A549 (cell line): Measurements from ENCODE around the gene SPDYE1. TPM values are rescaled to one million over a fixed set of nuclear protein-coding genes. Genes with fewer than 3 reads are reported as not detected.

ENCODE experiments used
- ATAC-seq, 2 experiments: fragments of 200-7000 bp in 1 of 2; fragments of >200 bp in 1 of 2; cut with Nextera tagmentation in 1 of 2; cut with Tn5 transposase in 1 of 2; 3 replicates each; pipeline versions ENCODE4 v1.8.0 to v1.9.1; 2018 to 2020; ENCODE audit warnings: mild to moderate bottlenecking in 1 of 2, moderate library complexity in 1 of 2
- CTCF ChIA-PET: fragments of 300-600 bp; sonication (Branson Sonifier 250); formaldehyde crosslinking; extraction: SDS; loops from one replicate; lab custom pipeline; 2021; ENCODE audit warnings: antibody characterized with exemption, inconsistent platforms; lab: Yijun Ruan, JAX
- POLR2A ChIA-PET: fragments of 350-600 bp; formaldehyde crosslinking; extraction: SDS; loops from one replicate; lab custom pipeline; 2021; ENCODE audit warnings: antibody characterized with exemption, inconsistent platforms; lab: Yijun Ruan, JAX
- DNase-seq, 2 experiments: peaks; one replicate each; pipeline versions ENCODE4 v3.0.0 to v3.0.0-alpha.2; 2011 to 2016; ENCODE audit warnings: low read depth in 1 of 2, low spot score in 1 of 2
- FAIRE-seq: peaks from 2 replicates; lab custom pipeline; 2011; peaks lifted over from hg19 to GRCh38; lab: Jason Lieb, UNC
- H3K27ac ChIP-seq, 2 experiments: fragments of >200 bp; sonication (Bioruptor Twin); formaldehyde crosslinking; 3 replicates each; pipeline ENCODE4 v1.5.1; 2016 to 2017
- H3K4me1 ChIP-seq: fragments of >200 bp; sonication (Bioruptor Twin); formaldehyde crosslinking; 3 replicates; pipeline ENCODE4 v1.6.1; 2016
- H3K4me2 ChIP-seq: fragments of >200 bp; sonication (Bioruptor Twin); formaldehyde crosslinking; 3 replicates; pipeline ENCODE4 v1.6.1; 2016
- H3K4me3 ChIP-seq: fragments of >200 bp; sonication (Bioruptor Twin); formaldehyde crosslinking; 3 replicates; pipeline ENCODE4 v1.5.1; 2016
- H3K9me3 ChIP-seq: fragments of >200 bp; sonication (Bioruptor Twin); formaldehyde crosslinking; 3 replicates; pipeline ENCODE4 v1.6.1; 2016
- BHLHE40 ChIP-seq: IDR thresholded peaks from 2 replicates; pipeline ENCODE4 v1.6.1; 2012; ENCODE audit warnings: low read depth, low read length, inconsistent platforms
- CHD4 ChIP-seq: fragments of 200-600 bp; sonication (generic); IDR thresholded peaks from 2 replicates; pipeline ENCODE4 v1.6.1; 2016; ENCODE audit warnings: antibody characterized with exemption, mild to moderate bottlenecking, borderline replicate concordance
- EHF ChIP-seq: fragments of 250-450 bp; sonication (Bioruptor Pico); IDR thresholded peaks from 2 replicates; pipeline ENCODE4 v1.5.0; 2020; ENCODE audit warnings: mild to moderate bottlenecking
- EP300 ChIP-seq, 2 experiments: fragments of >200 bp; sonication (Bioruptor Twin); formaldehyde crosslinking; IDR thresholded peaks; 2 replicates in 1 of 2; 3 replicates in 1 of 2; pipeline ENCODE4 v1.6.1; 2016 to 2017
- FOSB ChIP-seq: fragments of 250-450 bp; sonication (Bioruptor Pico); IDR thresholded peaks from 2 replicates; pipeline ENCODE4 v1.5.0; 2020; ENCODE audit warnings: mild to moderate bottlenecking, moderate library complexity
- FOSL2 ChIP-seq, 2 experiments: fragments of 450-650 bp in 1 of 2; fragments of >200 bp in 1 of 2; sonication (Bioruptor Twin) in 1 of 2; formaldehyde crosslinking; IDR thresholded peaks; 2 replicates each; pipeline versions ENCODE4 v1.5.0 to v1.6.1; 2016 to 2020; ENCODE audit warnings: mild to moderate bottlenecking in 1 of 2, moderate library complexity in 1 of 2
- HDAC2 ChIP-seq: fragments of 200-600 bp; sonication (generic); IDR thresholded peaks from 2 replicates; pipeline ENCODE4 v1.6.1; 2016
- HOXB5 ChIP-seq: fragments of 250-450 bp; sonication (Bioruptor Pico); IDR thresholded peaks from 2 replicates; pipeline ENCODE4 v1.5.0; 2020; ENCODE audit warnings: mild to moderate bottlenecking, moderate library complexity
- JUN ChIP-seq, 2 experiments: fragments of >200 bp; sonication (Bioruptor Twin); formaldehyde crosslinking; IDR thresholded peaks; 2 replicates in 1 of 2; 3 replicates in 1 of 2; pipeline ENCODE4 v1.6.1; 2016 to 2017
- JUNB ChIP-seq: fragments of >200 bp; sonication (Bioruptor Twin); formaldehyde crosslinking; IDR thresholded peaks from 2 replicates; pipeline ENCODE4 v1.6.1; 2016
- KDM1A ChIP-seq: fragments of 200-600 bp; sonication (generic); IDR thresholded peaks from 2 replicates; pipeline ENCODE4 v1.6.1; 2016; ENCODE audit warnings: low read depth, mild to moderate bottlenecking
- KDM5A ChIP-seq: fragments of 200-600 bp; sonication (generic); IDR thresholded peaks from 2 replicates; pipeline ENCODE4 v1.6.1; 2016; ENCODE audit warnings: antibody characterized with exemption, mild to moderate bottlenecking
- MAFK ChIP-seq: fragments of 450-650 bp; IDR thresholded peaks from 2 replicates; pipeline ENCODE4 v1.6.1; 2014; ENCODE audit not compliant: partially characterized antibody
- MAZ ChIP-seq: fragments of 150-350 bp; IDR thresholded peaks from 2 replicates; pipeline ENCODE4 v1.6.1; 2014; ENCODE audit warnings: antibody characterized with exemption, low read depth, low read length, borderline replicate concordance
- NFE2L2 ChIP-seq: fragments of 150-350 bp; conservative IDR thresholded peaks from 2 replicates; pipeline ENCODE4 v1.6.1; 2014; ENCODE audit warnings: low read length
- NR3C1 ChIP-seq: fragments of >200 bp; sonication (Bioruptor Twin); formaldehyde crosslinking; IDR thresholded peaks from 3 replicates; pipeline ENCODE4 v1.6.1; 2017
- RAD21 ChIP-seq, 2 experiments: fragments of >200 bp in 1 of 2; sonication (Bioruptor Twin) in 1 of 2; formaldehyde crosslinking in 1 of 2; IDR thresholded peaks in 1 of 2; conservative IDR thresholded peaks in 1 of 2; 2 replicates in 1 of 2; 3 replicates in 1 of 2; pipeline ENCODE4 v1.6.1; 2012 to 2018; ENCODE audit warnings: inconsistent platforms in 1 of 2
- RNF2 ChIP-seq: fragments of 200-600 bp; sonication (generic); IDR thresholded peaks from 2 replicates; pipeline ENCODE4 v1.6.1; 2016; ENCODE audit warnings: low read depth, mild to moderate bottlenecking, antibody characterized with exemption, moderate library complexity, borderline replicate concordance
- SMC3 ChIP-seq: fragments of >200 bp; sonication (Bioruptor Twin); formaldehyde crosslinking; IDR thresholded peaks from 3 replicates; pipeline ENCODE4 v1.6.1; 2018; ENCODE audit warnings: inconsistent platforms
- ZSCAN20 ChIP-seq: fragments of 250-450 bp; sonication (Bioruptor Pico); IDR thresholded peaks from 2 replicates; pipeline ENCODE4 v1.8.0; 2022; ENCODE audit warnings: mild to moderate bottlenecking, moderate library complexity
- WGBS: methylation state at CpG from one replicate; pipeline ENCODE4 v1.1.6; 2017; ENCODE audit errors: missing lambda C conversion rate; 5-methylcytosine and 5-hydroxymethylcytosine counted together
- polyA plus RNA-seq, 4 experiments: library from polyadenylated mRNA; depleted of rRNA in 3 of 4; stranded (reverse); fragments of >200 nt; fragmentation: RNase III in 1 of 4; extraction: RNeasy Plus Mini Kit Qiagen cat#74134 plus additional on column Dnase treatment in 1 of 4; gene quantifications; 2 replicates in 3 of 4; 3 replicates in 1 of 4; pipeline ENCODE4 v1.2.3, GENCODE V29; 2011 to 2017
- TF ChIP-seq, protein P1 (sequence below): fragments of >200 bp; sonication (Bioruptor Twin); formaldehyde crosslinking; IDR thresholded peaks from 3 replicates; pipeline ENCODE4 v1.5.1; 2016
- TF ChIP-seq, protein P2 (sequence below): IDR thresholded peaks from 2 replicates; pipeline ENCODE4 v1.6.1; 2012
- TF ChIP-seq, protein P3 (sequence below): fragments of >200 bp; sonication (Bioruptor Twin); formaldehyde crosslinking; IDR thresholded peaks from 2 replicates; pipeline ENCODE4 v1.6.1; 2016
- TF ChIP-seq, protein P4 (sequence below): fragments of 250-450 bp; sonication (Bioruptor Pico); IDR thresholded peaks from 2 replicates; pipeline ENCODE4 v1.5.0; 2021; ENCODE audit warnings: mild to moderate bottlenecking, moderate library complexity, borderline replicate concordance
- TF ChIP-seq, protein P5 (sequence below): IDR thresholded peaks from 2 replicates; pipeline ENCODE4 v1.6.1; 2012; ENCODE audit warnings: low read depth, borderline replicate concordance

Gene SPDYE1
- polyA plus RNA-seq, 2 of the 4 experiments (the other 2 are of a cell fraction) = not detected

DNA sequence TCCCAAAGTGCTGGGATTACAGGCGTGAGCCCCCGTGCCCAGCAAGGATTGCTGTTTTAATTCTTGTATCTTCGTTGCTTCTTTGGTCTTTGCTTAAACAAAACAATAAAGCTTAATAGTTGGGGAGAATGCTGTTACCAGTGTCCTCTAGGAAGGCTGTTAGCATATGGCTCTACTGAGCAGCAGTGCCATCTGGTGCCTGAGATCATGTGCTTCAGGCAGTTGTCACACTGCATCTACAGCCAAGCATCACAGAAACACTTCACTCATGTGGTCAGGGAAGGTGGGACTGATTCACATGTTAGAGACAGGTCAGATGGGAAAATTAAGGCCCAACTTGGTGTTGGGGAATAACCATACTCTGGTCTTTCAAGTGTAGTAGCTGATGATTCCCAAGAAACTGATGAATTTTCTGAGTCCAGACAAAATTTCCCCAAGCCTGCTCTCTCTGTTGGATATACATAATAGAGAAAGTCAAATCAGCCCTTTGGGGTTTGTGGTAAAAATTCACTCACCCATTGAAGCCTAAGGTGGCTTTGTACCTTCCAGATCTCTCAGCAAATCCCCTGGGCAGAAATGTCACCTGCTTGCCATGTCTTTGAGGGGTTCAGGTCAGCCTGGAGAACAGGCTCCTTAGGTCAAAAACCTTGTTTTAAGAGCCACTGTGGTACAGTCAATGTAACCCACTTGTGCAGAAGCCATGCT is 43.0 kb upstream of the SPDYE1 start:
- no peak overlapping the region for H3K4me3 ChIP-seq
- peak; percentile 53 to 65 for DNase-seq
- ChIA-PET CTCF (interaction anchor here (1.0 to 3.2 kb wide), 4 partner anchors 10 to 115 kb away, joined by 3 to 15 read pairs (median 3); no protein-coding TSS in a partner anchor), POLR2A (no interaction called here)
- no peak overlapping the region for H3K27ac ChIP-seq
- TF ChIP-seq, protein P1, sequence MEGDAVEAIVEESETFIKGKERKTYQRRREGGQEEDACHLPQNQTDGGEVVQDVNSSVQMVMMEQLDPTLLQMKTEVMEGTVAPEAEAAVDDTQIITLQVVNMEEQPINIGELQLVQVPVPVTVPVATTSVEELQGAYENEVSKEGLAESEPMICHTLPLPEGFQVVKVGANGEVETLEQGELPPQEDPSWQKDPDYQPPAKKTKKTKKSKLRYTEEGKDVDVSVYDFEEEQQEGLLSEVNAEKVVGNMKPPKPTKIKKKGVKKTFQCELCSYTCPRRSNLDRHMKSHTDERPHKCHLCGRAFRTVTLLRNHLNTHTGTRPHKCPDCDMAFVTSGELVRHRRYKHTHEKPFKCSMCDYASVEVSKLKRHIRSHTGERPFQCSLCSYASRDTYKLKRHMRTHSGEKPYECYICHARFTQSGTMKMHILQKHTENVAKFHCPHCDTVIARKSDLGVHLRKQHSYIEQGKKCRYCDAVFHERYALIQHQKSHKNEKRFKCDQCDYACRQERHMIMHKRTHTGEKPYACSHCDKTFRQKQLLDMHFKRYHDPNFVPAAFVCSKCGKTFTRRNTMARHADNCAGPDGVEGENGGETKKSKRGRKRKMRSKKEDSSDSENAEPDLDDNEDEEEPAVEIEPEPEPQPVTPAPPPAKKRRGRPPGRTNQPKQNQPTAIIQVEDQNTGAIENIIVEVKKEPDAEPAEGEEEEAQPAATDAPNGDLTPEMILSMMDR = peak; percentile 39
- TF ChIP-seq EP300 (IDR thresholded peaks at IDR 0.05) = no peak
- TF ChIP-seq, protein P2, sequence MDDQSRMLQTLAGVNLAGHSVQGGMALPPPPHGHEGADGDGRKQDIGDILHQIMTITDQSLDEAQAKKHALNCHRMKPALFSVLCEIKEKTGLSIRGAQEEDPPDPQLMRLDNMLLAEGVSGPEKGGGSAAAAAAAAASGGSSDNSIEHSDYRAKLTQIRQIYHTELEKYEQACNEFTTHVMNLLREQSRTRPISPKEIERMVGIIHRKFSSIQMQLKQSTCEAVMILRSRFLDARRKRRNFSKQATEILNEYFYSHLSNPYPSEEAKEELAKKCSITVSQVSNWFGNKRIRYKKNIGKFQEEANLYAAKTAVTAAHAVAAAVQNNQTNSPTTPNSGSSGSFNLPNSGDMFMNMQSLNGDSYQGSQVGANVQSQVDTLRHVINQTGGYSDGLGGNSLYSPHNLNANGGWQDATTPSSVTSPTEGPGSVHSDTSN = no peak
- TF ChIP-seq SMC3 = peak; percentile 43; the same call in 2 of the 3 replicates
- TF ChIP-seq MAZ = no peak
- peak; percentile 39 to 64; a peak in 2 of 5 replicates for TF ChIP-seq RAD21 (conservative IDR thresholded peaks at IDR 0.05 in 1 of 2, IDR thresholded peaks at IDR 0.05 in 1 of 2)
- no peak for TF ChIP-seq CHD4
- no peak for TF ChIP-seq ZSCAN20 (CRISPR knock-in tag)
- TF ChIP-seq JUNB = no peak
- no peak for TF ChIP-seq MAFK
- peak; percentile 96 to 97 for ATAC-seq
- H3K4me2 ChIP-seq = no peak overlapping the region
- WGBS = 56% methylated on average over 3 of the region's 3 CpGs
- no peaks in the 10 kb centered on the region for H3K9me3 ChIP-seq
- FAIRE-seq = no peak
- no peaks in the 10 kb centered on the region for H3K4me1 ChIP-seq

DNA sequence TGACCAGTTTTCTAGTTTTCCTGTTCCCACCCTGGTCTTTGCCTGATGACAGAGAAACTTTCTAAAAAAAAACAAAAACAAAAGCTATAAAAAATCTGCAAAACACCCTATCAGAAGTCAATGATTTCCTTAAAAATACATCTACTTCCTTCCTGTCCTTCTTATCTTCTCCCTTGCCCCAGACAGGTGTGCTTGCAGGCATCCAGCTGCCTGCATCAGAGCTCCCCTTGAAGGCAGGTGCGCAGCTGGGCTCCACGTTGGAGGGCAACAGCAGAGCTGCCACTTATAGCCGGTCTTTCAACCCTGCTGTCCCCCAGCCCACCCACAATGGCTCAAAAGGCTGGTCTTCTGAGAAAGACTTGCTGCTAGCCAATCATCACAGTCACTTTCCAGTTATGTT is 41.7 kb upstream of the SPDYE1 start:
- Histone ChIP-seq H3K4me2 (no peak overlapping the region), H3K4me1 (no peaks in the 10 kb centered on the region), H3K4me3 (no peak overlapping the region), H3K27ac (no peak overlapping the region), H3K9me3 (no peaks in the 10 kb centered on the region)
- ATAC-seq (no peak), DNase-seq (no peak), FAIRE-seq (no peak)
- ChIA-PET POLR2A (no interaction called here), CTCF (interaction anchor here (0.6 to 3.2 kb wide), 3 partner anchors 11 to 117 kb away, joined by 3 to 15 read pairs (median 4); no protein-coding TSS in a partner anchor)
- no peak for TF ChIP-seq KDM5A
- no peak for TF ChIP-seq EHF (CRISPR knock-in tag)
- no peak for TF ChIP-seq HOXB5 (CRISPR knock-in tag)
- no peak for TF ChIP-seq RNF2
- TF ChIP-seq, protein P2 = no peak
- TF ChIP-seq KDM1A = no peak
- no peak for TF ChIP-seq FOSB (CRISPR knock-in tag)
- no peak for TF ChIP-seq BHLHE40
- 57% methylated on average over 3 of the region's 3 CpGs for WGBS

DNA sequence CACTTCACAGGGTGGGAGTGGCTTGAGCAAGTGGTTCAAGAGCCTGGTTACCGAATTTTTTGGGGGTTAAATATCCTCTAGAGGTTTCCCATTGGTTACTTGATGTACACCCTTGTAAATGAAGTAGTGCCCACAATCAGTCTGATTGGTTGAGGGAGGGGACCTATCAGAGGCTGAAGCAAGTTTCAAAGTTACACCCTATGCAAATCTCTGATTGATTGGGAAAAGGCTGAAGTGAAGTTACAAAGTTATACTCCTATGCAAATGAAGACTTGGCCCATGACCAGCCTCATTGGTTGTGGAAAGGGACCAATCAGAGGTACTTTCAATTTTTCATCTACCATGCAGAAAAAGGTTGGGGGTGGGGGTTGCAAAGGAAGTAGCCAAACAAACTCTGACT is 36.8 kb upstream of the SPDYE1 start:
- Histone ChIP-seq H3K27ac (no peak overlapping the region), H3K4me3 (no peak overlapping the region), H3K4me2 (no peak overlapping the region), H3K9me3 (no peaks in the 10 kb centered on the region), H3K4me1 (no peaks in the 10 kb centered on the region)
- POLR2A ChIA-PET = no interaction called here
- FAIRE-seq (no peak), DNase-seq (no peak), ATAC-seq (no peak)
- CTCF ChIA-PET = no interaction called here
- WGBS = 27% methylated on average over 1 of the region's 1 CpG
- TF ChIP-seq, protein P3, sequence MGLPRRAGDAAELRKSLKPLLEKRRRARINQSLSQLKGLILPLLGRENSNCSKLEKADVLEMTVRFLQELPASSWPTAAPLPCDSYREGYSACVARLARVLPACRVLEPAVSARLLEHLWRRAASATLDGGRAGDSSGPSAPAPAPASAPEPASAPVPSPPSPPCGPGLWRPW = no peak
- TF ChIP-seq SMC3 = no peak
- TF ChIP-seq FOSL2 (IDR thresholded peaks at IDR 0.05) = no peak
- TF ChIP-seq FOSL2 (CRISPR knock-in tag; IDR thresholded peaks at IDR 0.05) = no peak
- TF ChIP-seq NFE2L2 = no peak
- TF ChIP-seq JUN (IDR thresholded peaks at IDR 0.05) = no peak
- TF ChIP-seq HDAC2 = no peak
- TF ChIP-seq, protein P4, sequence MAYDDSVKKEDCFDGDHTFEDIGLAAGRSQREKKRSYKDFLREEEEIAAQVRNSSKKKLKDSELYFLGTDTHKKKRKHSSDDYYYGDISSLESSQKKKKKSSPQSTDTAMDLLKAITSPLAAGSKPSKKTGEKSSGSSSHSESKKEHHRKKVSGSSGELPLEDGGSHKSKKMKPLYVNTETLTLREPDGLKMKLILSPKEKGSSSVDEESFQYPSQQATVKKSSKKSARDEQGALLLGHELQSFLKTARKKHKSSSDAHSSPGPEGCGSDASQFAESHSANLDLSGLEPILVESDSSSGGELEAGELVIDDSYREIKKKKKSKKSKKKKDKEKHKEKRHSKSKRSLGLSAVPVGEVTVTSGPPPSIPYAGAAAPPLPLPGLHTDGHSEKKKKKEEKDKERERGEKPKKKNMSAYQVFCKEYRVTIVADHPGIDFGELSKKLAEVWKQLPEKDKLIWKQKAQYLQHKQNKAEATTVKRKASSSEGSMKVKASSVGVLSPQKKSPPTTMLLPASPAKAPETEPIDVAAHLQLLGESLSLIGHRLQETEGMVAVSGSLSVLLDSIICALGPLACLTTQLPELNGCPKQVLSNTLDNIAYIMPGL (CRISPR knock-in tag) = no peak
- TF ChIP-seq, protein P5, sequence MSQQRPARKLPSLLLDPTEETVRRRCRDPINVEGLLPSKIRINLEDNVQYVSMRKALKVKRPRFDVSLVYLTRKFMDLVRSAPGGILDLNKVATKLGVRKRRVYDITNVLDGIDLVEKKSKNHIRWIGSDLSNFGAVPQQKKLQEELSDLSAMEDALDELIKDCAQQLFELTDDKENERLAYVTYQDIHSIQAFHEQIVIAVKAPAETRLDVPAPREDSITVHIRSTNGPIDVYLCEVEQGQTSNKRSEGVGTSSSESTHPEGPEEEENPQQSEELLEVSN = no peak
- TF ChIP-seq HOXB5 (CRISPR knock-in tag) = no peak
- TF ChIP-seq, protein P2 = no peak
- no peak for TF ChIP-seq NR3C1
